Activated T-helper 1 cell treated with anti-CD3 and anti-CD28 coated beads, Interleukin-12 subunit alpha, Interleukin-12 subunit beta, Interleukin-2, Interleukin-4 antibody, amounts not matched to agents 30 ng/mL and 10 ng/mL and 1 ng/mL, durations not matched to agents 14 hours and 24 hours and 36 hours (primary cell): Measurements from ENCODE around the gene PTPN7. TPM values are rescaled to one million over a fixed set of nuclear protein-coding genes. Genes with fewer than 3 reads are reported as not detected.

Experiments used
- DNase-seq: peaks from one replicate; pipeline ENCODE4 v3.0.0; 2021; ENCODE audit warnings: low spot score
- H3K27ac Mint-ChIP-seq: one replicate; pipeline ENCODE4 v1.8.0; 2021; ENCODE audit warnings: mild to moderate bottlenecking, mixed read lengths
- H3K27me3 Mint-ChIP-seq: one replicate; pipeline ENCODE4 v1.8.0; 2022; ENCODE audit warnings: mild to moderate bottlenecking, moderate library complexity, mixed read lengths; ENCODE audit not compliant: insufficient read depth
- H3K36me3 Mint-ChIP-seq: one replicate; pipeline ENCODE4 v1.8.0; 2021; ENCODE audit warnings: low read depth, mixed read lengths
- H3K4me1 Mint-ChIP-seq: one replicate; pipeline ENCODE4 v1.8.0; 2021; ENCODE audit warnings: low read depth, mixed read lengths
- H3K4me3 Mint-ChIP-seq: one replicate; pipeline ENCODE4 v1.8.0; 2021; ENCODE audit warnings: mild to moderate bottlenecking, moderate library complexity, mixed read lengths
- H3K9me3 Mint-ChIP-seq: one replicate; pipeline ENCODE4 v1.8.0; 2021; ENCODE audit warnings: mixed read lengths
- intact Hi-C: fragments of 100-400 bp; cut with micrococcal nuclease; formaldehyde crosslinking; loops from one replicate; pipeline ENCODE4 v1.15.1; 2024
- total RNA-seq: library from RNA; stranded (reverse); gene quantifications from 2 replicates; pipeline ENCODE4 v1.2.3, GENCODE V29; 2022

Gene PTPN7
- total RNA-seq, 1 donor from 2014 or later: 597 TPM

DNA sequence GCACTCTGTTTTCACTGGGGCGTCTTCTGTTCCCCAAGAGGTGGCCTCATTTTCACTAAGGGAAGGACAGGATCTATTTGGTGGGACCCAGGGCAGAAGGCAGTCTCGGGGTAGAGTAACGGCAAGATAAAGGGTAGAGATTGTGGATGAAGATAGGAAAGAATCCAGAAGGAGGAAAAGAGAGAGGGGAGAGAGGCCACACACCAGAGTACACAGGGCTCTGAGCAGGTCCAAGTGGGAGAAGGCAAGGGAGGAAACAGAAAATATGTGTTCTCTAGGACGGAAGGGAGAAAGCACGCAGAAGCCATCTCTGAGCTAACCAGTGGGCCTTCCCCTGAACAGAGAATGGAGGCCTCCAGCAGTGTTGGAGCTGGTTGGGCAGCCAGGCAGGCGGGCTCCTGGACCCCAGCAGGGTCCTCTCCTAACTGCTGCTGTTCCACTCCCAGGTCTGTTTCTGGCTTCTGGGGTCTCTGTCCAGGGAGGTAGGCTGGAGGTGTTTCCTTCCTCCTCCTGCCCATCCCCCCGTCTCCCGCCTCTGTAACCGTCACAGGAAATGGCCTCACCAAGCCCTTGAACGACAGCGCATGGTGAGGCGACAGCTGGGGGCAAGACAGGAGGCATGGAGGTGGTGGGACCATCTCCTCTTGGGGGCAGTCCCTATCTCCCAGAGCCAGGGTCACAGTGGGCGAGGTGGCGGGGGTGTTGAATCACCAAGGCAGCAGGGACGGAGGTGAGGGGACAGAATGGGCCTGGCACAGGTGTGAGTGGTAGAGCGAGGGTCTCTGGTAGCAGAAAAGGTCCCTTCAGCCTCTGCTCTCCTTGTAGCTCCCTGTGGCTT is 649 bp downstream of the PTPN7 start:
- Mint-ChIP-seq H3K36me3 (peaks cover 48% of the 10 kb centered on the region), H3K4me1 (peaks cover 78% of the 10 kb centered on the region), H3K27me3 (no peaks in the 10 kb centered on the region), H3K27ac (peak overlapping the region; percentile 94), H3K4me3 (peak overlapping the region; percentile 98), H3K9me3 (no peaks in the 10 kb centered on the region)
- DNase-seq: peak; percentile 53
- intact Hi-C loops: loop anchor here (1.0 to 10.0 kb wide), 7 partner anchors 14 to 1165 kb away; partner anchors contain the start of genes KDM5B, KIF21B and TIMM17A

DNA sequence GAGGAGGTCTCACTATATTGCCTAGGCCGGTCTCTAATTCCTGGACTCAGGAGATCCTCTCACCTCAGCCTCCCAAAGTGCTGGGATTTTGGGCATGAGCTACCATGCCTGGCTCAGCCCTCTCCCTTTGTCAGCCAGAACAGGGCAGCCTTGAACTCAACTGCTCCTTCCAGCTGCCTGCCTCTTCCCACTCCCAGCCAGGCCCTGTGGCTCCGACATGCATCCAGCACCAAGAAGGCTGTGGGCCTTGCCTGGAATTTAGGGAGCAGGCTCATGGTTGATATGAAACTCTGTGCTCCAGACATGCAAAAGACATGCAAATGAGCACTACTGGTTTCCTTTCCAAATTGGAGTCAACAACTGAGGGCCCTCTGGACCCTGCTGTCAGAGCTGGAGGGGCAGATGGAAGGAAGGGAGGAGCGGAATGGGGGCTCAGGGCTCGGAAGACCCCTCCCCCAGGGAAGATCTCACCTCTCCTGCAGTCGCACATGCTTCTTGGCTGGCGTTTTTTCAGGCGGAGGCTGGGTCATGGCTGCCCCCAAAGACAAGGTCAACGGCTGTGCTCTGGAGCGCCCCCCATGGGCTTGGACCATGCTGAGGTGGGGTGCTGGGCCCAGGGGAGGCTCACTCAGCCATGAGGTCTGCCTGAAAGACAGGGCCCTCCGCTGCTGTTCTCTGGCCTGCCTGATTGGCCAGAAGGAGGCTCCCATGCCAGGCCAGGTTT is 1.4 kb downstream of the PTPN7 start:
- Mint-ChIP-seq H3K27me3 (no peaks in the 10 kb centered on the region), H3K9me3 (no peaks in the 10 kb centered on the region), H3K4me3 (peak overlapping the region; percentile 98), H3K4me1 (peaks cover 74% of the 10 kb centered on the region), H3K27ac (peak overlapping the region; percentile 94), H3K36me3 (peaks cover 55% of the 10 kb centered on the region)
- DNase-seq: no peak
- intact Hi-C loops: loop anchor here (1.0 kb wide), 1 partner anchor 14 kb away; no protein-coding TSS in a partner anchor

DNA sequence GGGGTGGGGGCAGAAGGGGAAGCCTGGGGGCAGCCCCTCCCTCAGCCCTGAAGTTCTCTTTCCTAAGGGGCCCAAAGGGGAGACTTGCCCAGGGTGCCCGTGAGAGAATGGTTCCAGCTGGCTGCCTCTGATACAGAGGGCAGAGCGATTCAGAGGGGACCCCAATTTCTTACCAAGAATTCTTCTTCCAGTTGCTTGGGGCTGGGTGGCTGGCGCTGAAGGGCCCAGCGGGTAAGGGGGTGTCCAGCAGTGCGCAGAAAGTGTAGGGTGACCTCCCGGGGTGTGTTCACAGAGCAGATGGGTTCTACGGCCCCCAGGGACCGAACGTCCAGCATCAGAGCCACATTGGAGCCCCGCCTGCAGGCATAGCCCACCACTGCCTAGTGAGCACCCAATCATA is 2.5 kb downstream of the PTPN7 start:
- DNase-seq: no peak
- Mint-ChIP-seq H3K9me3 (no peaks in the 10 kb centered on the region), H3K27ac (no peak overlapping the region), H3K4me3 (peak overlapping the region; percentile 98), H3K36me3 (peaks cover 63% of the 10 kb centered on the region), H3K27me3 (no peaks in the 10 kb centered on the region), H3K4me1 (peaks cover 68% of the 10 kb centered on the region)
- intact Hi-C loops: no loop called here

DNA sequence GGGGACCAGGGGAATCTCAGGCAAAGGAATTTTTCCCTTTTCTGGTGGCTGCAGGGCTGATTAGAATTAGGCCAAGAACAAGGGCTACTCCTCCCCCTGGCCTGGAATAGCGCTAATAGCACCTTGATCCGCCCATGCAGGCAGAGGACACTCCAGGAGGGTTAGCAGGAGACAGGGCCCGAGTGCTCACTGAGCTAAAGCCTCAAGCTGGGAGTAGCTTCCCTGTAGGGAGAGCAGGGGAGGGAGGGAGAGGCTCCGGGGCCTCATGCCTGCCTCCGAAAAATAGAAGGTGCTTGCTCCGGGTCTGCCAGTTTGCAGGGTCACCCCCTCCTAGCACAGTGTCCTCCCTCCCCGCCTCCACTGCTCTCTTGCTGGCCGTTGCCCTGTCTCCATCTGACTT is 3.8 kb downstream of the PTPN7 start:
- Mint-ChIP-seq H3K27me3 (no peaks in the 10 kb centered on the region), H3K9me3 (no peaks in the 10 kb centered on the region), H3K36me3 (peaks cover 68% of the 10 kb centered on the region), H3K4me3 (peak overlapping the region; percentile 98), H3K27ac (peak overlapping the region; percentile 7), H3K4me1 (peaks cover 54% of the 10 kb centered on the region)
- intact Hi-C loops: no loop called here
- no peak for DNase-seq

DNA sequence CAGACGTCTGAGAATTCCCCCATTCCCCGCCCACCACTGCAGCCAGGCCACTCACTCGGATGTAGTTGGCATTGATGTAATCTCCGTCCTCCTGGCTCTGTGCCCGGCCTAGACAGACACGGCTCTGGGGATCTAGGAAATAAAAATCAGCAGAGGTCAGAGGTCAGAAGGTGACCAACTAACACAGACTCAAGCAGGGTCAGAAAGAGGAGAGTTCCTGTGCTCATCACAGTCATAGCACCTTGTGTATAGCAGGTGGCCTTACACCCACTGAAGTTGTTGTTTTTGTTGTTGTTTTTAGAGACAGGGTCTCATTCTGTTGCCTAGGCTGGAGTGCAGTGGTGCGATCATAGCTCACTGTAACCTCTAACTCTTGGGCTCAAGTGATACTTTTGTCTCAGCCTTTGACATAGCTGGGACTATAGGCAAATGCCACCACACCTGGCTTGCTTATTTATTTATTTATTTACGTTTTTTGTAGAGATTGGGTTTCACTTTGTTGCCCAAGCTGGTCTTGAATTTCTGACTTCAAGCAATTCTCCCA is 4.9 kb downstream of the PTPN7 start:
- peaks cover 44% of the 10 kb centered on the region for H3K4me1 Mint-ChIP-seq
- intact Hi-C loops: no loop called here

DNA sequence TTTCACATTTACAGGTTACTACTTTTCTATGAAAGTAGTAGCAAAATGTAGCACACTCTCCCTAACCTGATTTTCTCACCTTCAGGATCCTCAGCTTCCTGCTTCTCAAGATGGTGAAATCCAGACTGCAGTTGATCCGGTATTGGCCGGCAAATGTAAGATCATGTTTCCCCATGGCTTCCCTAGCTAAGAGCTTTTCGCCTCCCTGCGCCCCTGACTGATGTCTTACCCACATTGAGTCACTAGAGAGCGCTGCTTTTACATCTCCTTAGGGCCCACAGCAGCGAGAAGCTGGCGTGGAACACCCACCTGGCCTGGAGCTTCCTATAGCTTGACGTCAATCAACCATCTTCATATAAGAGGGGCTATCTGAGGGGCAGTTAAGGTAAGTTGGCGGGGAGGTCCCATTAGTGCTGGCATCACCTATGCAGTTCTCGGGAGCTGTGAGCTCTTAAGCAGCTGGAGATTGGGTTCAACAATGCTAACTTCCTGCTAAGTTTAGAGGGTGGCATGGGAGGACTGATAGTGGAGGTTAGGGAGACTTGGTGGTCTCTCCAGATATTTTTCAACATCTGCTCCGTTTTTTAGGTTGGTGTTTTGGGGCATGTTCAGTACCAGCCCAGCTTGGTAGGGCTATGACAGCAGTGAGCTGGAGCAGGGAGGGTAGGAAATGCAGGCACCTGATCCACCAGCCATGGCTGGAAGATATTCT is 5.5 kb downstream of the PTPN7 start:
- intact Hi-C loops: no loop called here
- Mint-ChIP-seq H3K36me3 (peaks cover 74% of the 10 kb centered on the region), H3K27me3 (no peaks in the 10 kb centered on the region), H3K4me1 (peaks cover 44% of the 10 kb centered on the region), H3K27ac (peak overlapping the region; percentile 81), H3K4me3 (peak overlapping the region; percentile 64), H3K9me3 (no peaks in the 10 kb centered on the region)
- DNase-seq: no peak

More for the DNA sequence above, 4.9 kb downstream of the PTPN7 start:
- Mint-ChIP-seq H3K4me3 (peak overlapping the region; percentile 64), H3K27ac (no peak overlapping the region), H3K9me3 (no peaks in the 10 kb centered on the region), H3K27me3 (no peaks in the 10 kb centered on the region), H3K36me3 (peaks cover 77% of the 10 kb centered on the region)
- DNase-seq: no peak

DNA sequence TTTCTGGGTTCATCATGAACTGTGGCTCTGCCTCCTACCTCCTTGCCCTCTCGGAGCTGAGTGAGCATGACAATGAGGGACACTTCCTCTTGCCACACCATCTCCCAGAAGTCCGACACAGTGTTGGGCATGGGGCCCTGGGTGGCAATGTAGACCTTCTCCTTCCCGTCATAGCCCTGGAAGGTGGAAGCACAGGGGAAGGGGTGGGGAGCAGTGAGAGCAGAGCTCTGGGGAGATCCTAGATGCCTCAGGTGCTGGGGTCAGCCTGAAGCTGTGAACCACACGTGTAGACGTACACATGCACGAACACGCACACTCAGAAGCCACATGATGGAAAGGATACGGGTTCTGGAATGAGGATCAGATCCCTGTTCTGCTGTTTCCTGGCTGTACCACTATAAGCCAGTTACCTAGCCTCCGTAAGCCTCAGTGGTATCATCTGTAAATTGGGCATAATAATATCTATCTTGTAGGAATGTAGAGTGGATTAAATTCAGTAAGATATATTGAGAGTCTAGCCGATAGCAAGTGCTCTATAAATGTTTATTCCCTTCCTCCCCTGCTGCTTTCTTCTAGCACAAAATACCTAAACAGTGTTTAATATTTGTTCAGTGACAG is 6.1 kb downstream of the PTPN7 start:
- H3K27ac Mint-ChIP-seq: peak overlapping the region; percentile 81
- H3K4me1 Mint-ChIP-seq: peaks cover 44% of the 10 kb centered on the region
- peak overlapping the region; percentile 64 for H3K4me3 Mint-ChIP-seq
- DNase-seq: no peak
- peaks cover 70% of the 10 kb centered on the region for H3K36me3 Mint-ChIP-seq
- no peaks in the 10 kb centered on the region for H3K9me3 Mint-ChIP-seq
- intact Hi-C loops: no loop called here
- H3K27me3 Mint-ChIP-seq: no peaks in the 10 kb centered on the region

DNA sequence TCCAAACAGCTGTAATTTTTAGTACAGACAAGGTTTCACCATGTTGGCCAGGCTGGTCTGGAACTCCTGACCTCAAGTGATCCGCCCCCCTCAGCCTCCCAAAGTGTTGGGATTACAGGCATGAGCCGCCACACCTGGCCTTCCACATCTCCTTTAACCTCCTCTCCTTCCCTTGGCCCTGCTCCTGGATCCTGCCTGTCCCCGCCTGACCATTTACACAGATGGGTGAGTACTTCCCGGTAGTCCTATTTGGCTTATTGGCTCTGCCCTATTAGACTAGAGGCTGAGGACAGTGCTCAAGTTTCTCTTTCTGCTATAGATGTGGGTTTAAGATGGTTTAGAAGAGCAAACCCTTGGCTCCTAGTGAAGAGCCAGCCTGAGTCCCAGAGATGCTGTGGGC is 7.1 kb downstream of the PTPN7 start:
- H3K4me3 Mint-ChIP-seq: no peak overlapping the region
- H3K36me3 Mint-ChIP-seq: peaks cover 66% of the 10 kb centered on the region
- no peaks in the 10 kb centered on the region for H3K9me3 Mint-ChIP-seq

DNA sequence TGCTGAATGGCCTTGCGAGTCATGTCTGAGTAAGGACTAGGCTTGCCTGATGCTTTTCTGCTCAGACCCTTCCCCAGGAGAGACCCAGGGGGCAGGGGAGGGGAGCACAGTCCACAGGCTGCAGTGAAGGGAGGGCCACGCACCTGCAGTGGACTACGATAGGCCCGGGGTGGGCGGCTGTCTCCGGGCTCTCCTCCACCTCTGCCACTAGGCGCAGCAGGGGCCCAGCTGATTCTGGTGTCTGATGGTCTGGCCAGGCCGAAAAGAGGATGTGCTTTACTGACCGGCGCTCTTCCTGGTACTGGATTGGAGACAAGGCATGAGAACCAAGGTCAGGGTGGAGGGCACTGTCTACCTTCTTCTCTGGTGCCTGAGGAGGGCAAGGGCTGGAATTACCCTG is 8.0 kb downstream of the PTPN7 start:
- no peak for DNase-seq
- H3K4me1 Mint-ChIP-seq: peaks cover 32% of the 10 kb centered on the region
- peaks cover 64% of the 10 kb centered on the region for H3K36me3 Mint-ChIP-seq
- H3K27me3 Mint-ChIP-seq: no peaks in the 10 kb centered on the region
- no peaks in the 10 kb centered on the region for H3K9me3 Mint-ChIP-seq
- no peak overlapping the region for H3K27ac Mint-ChIP-seq
- H3K4me3 Mint-ChIP-seq: no peak overlapping the region
- intact Hi-C loops: no loop called here

More for the DNA sequence above, 7.1 kb downstream of the PTPN7 start:
- no peak for DNase-seq
- intact Hi-C loops: no loop called here
- Mint-ChIP-seq H3K27me3 (no peaks in the 10 kb centered on the region), H3K4me1 (peaks cover 40% of the 10 kb centered on the region), H3K27ac (peak overlapping the region; percentile 52)

DNA sequence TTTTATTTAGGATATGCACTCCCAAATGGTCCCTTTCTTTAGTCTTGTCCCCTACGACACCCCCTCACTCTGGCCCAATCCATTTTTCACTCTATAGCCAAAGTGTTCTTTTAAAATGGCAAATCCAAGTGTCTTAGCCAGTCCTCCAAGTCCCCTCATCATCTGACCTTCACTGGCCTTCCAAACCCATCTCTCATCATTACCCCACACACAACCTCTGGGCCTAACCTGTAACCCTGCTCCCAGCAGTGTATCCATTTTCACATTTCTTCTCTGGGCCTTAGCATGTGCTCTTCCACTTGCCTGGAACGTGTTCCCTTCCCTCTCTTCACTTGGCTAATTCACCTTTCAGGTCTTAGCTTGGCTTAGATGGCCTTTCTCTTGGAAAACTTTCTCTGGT is 9.4 kb downstream of the PTPN7 start:
- Mint-ChIP-seq H3K4me3 (no peak overlapping the region), H3K27ac (peak overlapping the region; percentile 49), H3K4me1 (peaks cover 25% of the 10 kb centered on the region), H3K9me3 (no peaks in the 10 kb centered on the region), H3K36me3 (peaks cover 56% of the 10 kb centered on the region), H3K27me3 (no peaks in the 10 kb centered on the region)
- intact Hi-C loops: no loop called here
- no peak for DNase-seq

DNA sequence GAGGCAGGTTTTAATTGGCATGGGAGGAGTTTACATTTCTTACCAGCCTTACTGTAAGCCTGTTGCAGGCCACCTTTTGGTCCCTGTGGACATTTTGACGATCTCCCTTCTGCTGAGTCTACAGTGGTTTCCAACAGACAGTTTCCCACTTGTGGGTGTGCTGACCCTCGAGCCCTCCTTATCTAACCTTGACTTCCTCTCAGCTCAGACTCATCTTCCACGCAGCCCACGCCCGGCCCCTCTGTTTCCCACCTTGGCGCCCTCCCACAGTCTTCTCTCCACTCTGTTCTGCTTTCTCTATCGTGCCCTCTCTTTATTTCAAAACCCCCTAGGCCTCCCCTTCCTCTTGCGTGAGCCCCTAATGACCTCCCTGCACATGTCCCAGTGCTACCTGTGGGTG is 9.8 kb downstream of the PTPN7 start:
- Mint-ChIP-seq H3K4me1 (peaks cover 21% of the 10 kb centered on the region), H3K36me3 (peaks cover 53% of the 10 kb centered on the region), H3K9me3 (no peaks in the 10 kb centered on the region), H3K4me3 (no peak overlapping the region), H3K27me3 (no peaks in the 10 kb centered on the region), H3K27ac (peak overlapping the region; percentile 49)
- DNase-seq: no peak
- intact Hi-C loops: no loop called here

DNA sequence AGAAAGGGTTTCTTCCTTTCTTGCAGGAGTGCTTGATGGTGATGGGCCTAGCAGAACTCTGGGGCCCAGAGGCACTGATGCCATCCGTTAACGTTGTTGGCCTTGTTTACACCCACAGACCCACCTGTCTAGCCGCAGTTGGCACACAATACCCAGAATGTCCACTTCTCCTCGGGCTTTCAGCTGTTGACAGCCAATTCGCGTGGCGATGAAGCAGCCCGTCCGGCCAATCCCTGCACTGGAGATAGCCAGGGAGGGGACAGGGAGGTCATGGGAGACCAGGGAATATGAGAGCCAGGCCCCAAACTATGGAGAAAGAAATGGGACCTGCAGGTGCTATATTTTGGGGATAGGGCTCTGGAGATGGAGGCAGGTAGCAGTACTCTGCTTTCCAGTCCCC is 10.2 kb downstream of the PTPN7 start:
- intact Hi-C loops: no loop called here
- Mint-ChIP-seq H3K4me1 (peaks cover 21% of the 10 kb centered on the region), H3K9me3 (no peaks in the 10 kb centered on the region), H3K4me3 (no peak overlapping the region), H3K27me3 (no peaks in the 10 kb centered on the region), H3K36me3 (peaks cover 49% of the 10 kb centered on the region), H3K27ac (no peak overlapping the region)
- no peak for DNase-seq
